ENCODE data around the gene MAN1A2. TPM values are rescaled to one million over a fixed set of nuclear protein-coding genes. Genes with fewer than 3 reads are reported as not detected.
"Not testable (repeated sequence)": the region's sequence is repeated elsewhere in the genome, so short reads cannot be mapped to it uniquely, and the experiment has no call there.

Gene MAN1A2
- total and polyA plus RNA-seq, 9 donors = 14.6 to 33.6 (median 26.1) TPM

- H3K27me3 ChIP-seq (ENCODE audit: control insufficient read depth, insufficient read depth, low read length) = no peaks in the 10 kb centered on the region
- H3K4me3 ChIP-seq (ENCODE audit: low read length) = no peak overlapping the region
- H3K27ac ChIP-seq (ENCODE audit: low read length) = peak overlapping the region; percentile 44
- peaks cover 3% of the 10 kb centered on the region for H3K4me1 ChIP-seq (ENCODE audit: control insufficient read depth, insufficient read depth, low read length)
- no peak for DNase-seq
- H3K9me3 ChIP-seq (replicated peaks; ENCODE audit: control insufficient read depth, low read depth, low read length) = no peaks in the 10 kb centered on the region
- no peaks in the 10 kb centered on the region for H3K36me3 ChIP-seq (ENCODE audit: control insufficient read depth, insufficient read depth, low read length)
- WGBS (ENCODE audit: insufficient coverage) = 93% methylated on average over 2 of the region's 4 CpGs
These were observed 31.7 kb upstream of the MAN1A2 start for GRCh38 chr1:117335376-117336086.

- H3K4me3 ChIP-seq (ENCODE audit: low read length) = no peak overlapping the region
- peak; percentile 66 for DNase-seq
- H3K27me3 ChIP-seq (ENCODE audit: control insufficient read depth, insufficient read depth, low read length) = no peaks in the 10 kb centered on the region
- H3K4me1 ChIP-seq (ENCODE audit: control insufficient read depth, insufficient read depth, low read length) = peaks cover 3% of the 10 kb centered on the region
- no peaks in the 10 kb centered on the region for H3K36me3 ChIP-seq (ENCODE audit: control insufficient read depth, insufficient read depth, low read length)
- no peaks in the 10 kb centered on the region for H3K9me3 ChIP-seq (replicated peaks; ENCODE audit: control insufficient read depth, low read depth, low read length)
- H3K27ac ChIP-seq (ENCODE audit: low read length) = peak overlapping the region; percentile 60
- WGBS (ENCODE audit: insufficient coverage) = no CpG with 5 or more reads among the region's 2 CpGs
These were observed 31.0 kb upstream of the MAN1A2 start for GRCh38 chr1:117336088-117336817.

GRCh38 chr1:117339866-117340700 is 27.2 kb upstream of the MAN1A2 start:
- peak; percentile 40 for DNase-seq
- Histone ChIP-seq H3K36me3 (ENCODE audit: control insufficient read depth, insufficient read depth, low read length) (no peaks in the 10 kb centered on the region), H3K9me3 (replicated peaks; ENCODE audit: control insufficient read depth, low read depth, low read length) (no peaks in the 10 kb centered on the region), H3K4me1 (ENCODE audit: control insufficient read depth, insufficient read depth, low read length) (peaks cover 3% of the 10 kb centered on the region), H3K27ac (ENCODE audit: low read length) (peak overlapping the region; percentile 35), H3K27me3 (ENCODE audit: control insufficient read depth, insufficient read depth, low read length) (no peaks in the 10 kb centered on the region), H3K4me3 (ENCODE audit: low read length) (no peak overlapping the region)
- WGBS (ENCODE audit: insufficient coverage) = no CpG with 5 or more reads among the region's 6 CpGs

GRCh38 chr1:117341123-117341522 is 26.1 kb upstream of the MAN1A2 start:
- Histone ChIP-seq H3K4me3 (ENCODE audit: low read length) (no peak overlapping the region), H3K36me3 (ENCODE audit: control insufficient read depth, insufficient read depth, low read length) (no peaks in the 10 kb centered on the region), H3K27ac (ENCODE audit: low read length) (no peak overlapping the region), H3K27me3 (ENCODE audit: control insufficient read depth, insufficient read depth, low read length) (no peaks in the 10 kb centered on the region), H3K9me3 (replicated peaks; ENCODE audit: control insufficient read depth, low read depth, low read length) (no peaks in the 10 kb centered on the region), H3K4me1 (ENCODE audit: control insufficient read depth, insufficient read depth, low read length) (peaks cover 2% of the 10 kb centered on the region)
- DNase-seq = no peak
- WGBS (ENCODE audit: insufficient coverage) = no CpG with 5 or more reads among the region's 5 CpGs

- H3K27ac ChIP-seq (ENCODE audit: low read length) = no peak overlapping the region
- H3K4me3 ChIP-seq (ENCODE audit: low read length) = no peak overlapping the region
These were observed 24.9 kb upstream of the MAN1A2 start for GRCh38 chr1:117342397-117342796.

GRCh38 chr1:117346206-117346928 is 20.9 kb upstream of the MAN1A2 start:
- Histone ChIP-seq H3K4me1 (ENCODE audit: control insufficient read depth, insufficient read depth, low read length) (no peaks in the 10 kb centered on the region), H3K27ac (ENCODE audit: low read length) (no peak overlapping the region), H3K36me3 (ENCODE audit: control insufficient read depth, insufficient read depth, low read length) (no peaks in the 10 kb centered on the region), H3K4me3 (ENCODE audit: low read length) (no peak overlapping the region), H3K27me3 (ENCODE audit: control insufficient read depth, insufficient read depth, low read length) (no peaks in the 10 kb centered on the region), H3K9me3 (replicated peaks; ENCODE audit: control insufficient read depth, low read depth, low read length) (no peaks in the 10 kb centered on the region)
- no peak for DNase-seq
- WGBS (ENCODE audit: insufficient coverage) = no CpG with 5 or more reads among the region's 4 CpGs

More at GRCh38 chr1:117342397-117342796, 24.9 kb upstream of the MAN1A2 start:
- Histone ChIP-seq H3K27me3 (ENCODE audit: control insufficient read depth, insufficient read depth, low read length) (no peaks in the 10 kb centered on the region), H3K36me3 (ENCODE audit: control insufficient read depth, insufficient read depth, low read length) (no peaks in the 10 kb centered on the region), H3K4me1 (ENCODE audit: control insufficient read depth, insufficient read depth, low read length) (no peaks in the 10 kb centered on the region), H3K9me3 (replicated peaks; ENCODE audit: control insufficient read depth, low read depth, low read length) (no peaks in the 10 kb centered on the region)
- no CpG with 5 or more reads among the region's 2 CpGs for WGBS (ENCODE audit: insufficient coverage)
- DNase-seq = no peak

GRCh38 chr1:117347907-117348306 is 19.3 kb upstream of the MAN1A2 start:
- no peak overlapping the region for H3K4me3 ChIP-seq (ENCODE audit: low read length)
- no peaks in the 10 kb centered on the region for H3K9me3 ChIP-seq (replicated peaks; ENCODE audit: control insufficient read depth, low read depth, low read length)
- no peaks in the 10 kb centered on the region for H3K36me3 ChIP-seq (ENCODE audit: control insufficient read depth, insufficient read depth, low read length)
- no peak for DNase-seq
- 83% methylated on average over 1 of the region's 4 CpGs for WGBS (ENCODE audit: insufficient coverage)
- no peaks in the 10 kb centered on the region for H3K4me1 ChIP-seq (ENCODE audit: control insufficient read depth, insufficient read depth, low read length)
- no peak overlapping the region for H3K27ac ChIP-seq (ENCODE audit: low read length)
- H3K27me3 ChIP-seq (ENCODE audit: control insufficient read depth, insufficient read depth, low read length) = no peaks in the 10 kb centered on the region

GRCh38 chr1:117352695-117353094 is 14.6 kb upstream of the MAN1A2 start:
- H3K4me1 ChIP-seq (ENCODE audit: control insufficient read depth, insufficient read depth, low read length); H3K4me3 ChIP-seq (ENCODE audit: low read length); H3K36me3 ChIP-seq (ENCODE audit: control insufficient read depth, insufficient read depth, low read length); H3K27me3 ChIP-seq (ENCODE audit: control insufficient read depth, insufficient read depth, low read length); H3K9me3 ChIP-seq (replicated peaks; ENCODE audit: control insufficient read depth, low read depth, low read length); DNase-seq; H3K27ac ChIP-seq (ENCODE audit: low read length): not testable (repeated sequence)
- WGBS (ENCODE audit: insufficient coverage) = no CpG with 5 or more reads among the region's 3 CpGs

- DNase-seq; H3K27me3 ChIP-seq (ENCODE audit: control insufficient read depth, insufficient read depth, low read length); H3K4me3 ChIP-seq (ENCODE audit: low read length); H3K4me1 ChIP-seq (ENCODE audit: control insufficient read depth, insufficient read depth, low read length); H3K9me3 ChIP-seq (replicated peaks; ENCODE audit: control insufficient read depth, low read depth, low read length); H3K36me3 ChIP-seq (ENCODE audit: control insufficient read depth, insufficient read depth, low read length); H3K27ac ChIP-seq (ENCODE audit: low read length): not testable (repeated sequence)
- 85% methylated on average over 18 of the region's 24 CpGs for WGBS (ENCODE audit: insufficient coverage)
These were observed 9.2 kb upstream of the MAN1A2 start for GRCh38 chr1:117357833-117358603.

All from muscle of leg (tissue), 11 donors.